GM23248 (cell line): Measurements from ENCODE around the gene GORASP1.

Experiments
- EZH2 ChIP-seq: fragments of 200-600 bp; sonication (generic); IDR thresholded peaks from 2 replicates; pipeline ENCODE4 v1.6.1; 2018; ENCODE audit warnings: antibody characterized with exemption, mild to moderate bottlenecking; ENCODE audit not compliant: insufficient read depth, poor library complexity, severe bottlenecking
- EZH2phosphoT487 ChIP-seq: fragments of 200-600 bp; sonication (generic); IDR thresholded peaks from 2 replicates; pipeline ENCODE4 v1.6.1; 2018; ENCODE audit warnings: antibody characterized with exemption, moderate library complexity, mild to moderate bottlenecking, low read depth; ENCODE audit not compliant: insufficient read depth

- TF ChIP-seq EZH2phosphoT487: no peak
- no peak for TF ChIP-seq EZH2
Measured at GRCh38 chr3:39130026-39130425, 22.6 kb upstream of the GORASP1 start.
